Thyroid gland (tissue), 4 donors: Measurements from ENCODE around the gene CLMN.

Experiments
- POLR2A ChIP-seq, 2 donors: fragments of 450-650 bp; IDR thresholded peaks; one replicate each; pipeline ENCODE4 v1.6.1; 2017; ENCODE audit warnings: antibody characterized with exemption in 2 of 2, mild to moderate bottlenecking in 2 of 2, moderate library complexity in 1 of 2
- TF ChIP-seq, protein P1 (sequence below), 6 experiments: fragments of 200-600 bp in 3 of 6; fragments of 450-650 bp in 3 of 6; sonication (generic) in 3 of 6; IDR thresholded peaks; one replicate each; pipeline ENCODE4 v1.5.1; 2016 to 2019; ENCODE audit warnings: antibody characterized with exemption in 6 of 6, mild to moderate bottlenecking in 2 of 6, inconsistent platforms in 1 of 6, moderate library complexity in 1 of 6

DNA sequence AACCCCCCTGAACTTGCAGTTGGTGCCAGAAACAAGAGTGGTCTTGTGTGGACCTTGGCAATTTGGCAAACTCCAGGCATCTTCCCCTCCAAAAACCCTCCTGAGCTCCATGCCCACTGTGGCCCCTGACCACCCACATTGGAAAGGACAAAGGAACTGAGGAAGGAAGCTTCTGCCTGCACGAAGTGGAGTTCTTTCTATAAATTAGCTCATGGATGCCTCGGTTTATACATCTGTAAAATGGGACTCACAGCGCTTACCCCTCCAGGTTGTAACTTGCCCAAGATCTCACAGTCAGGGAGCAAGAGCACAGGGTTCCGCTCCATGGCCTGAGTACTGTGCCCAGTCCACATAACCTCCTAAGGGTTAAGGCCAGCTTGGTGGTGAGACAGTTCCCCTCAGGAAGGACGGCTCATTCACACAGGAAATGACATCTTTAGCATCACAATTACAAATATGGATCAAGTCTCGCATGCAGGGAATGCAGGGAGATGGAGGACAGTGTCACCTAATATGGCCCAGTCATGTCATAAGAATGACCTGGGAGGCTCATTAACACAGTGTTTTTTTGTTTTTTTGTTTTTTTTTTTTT lies 66.6 kb downstream of the CLMN start:
- TF ChIP-seq, protein P1, sequence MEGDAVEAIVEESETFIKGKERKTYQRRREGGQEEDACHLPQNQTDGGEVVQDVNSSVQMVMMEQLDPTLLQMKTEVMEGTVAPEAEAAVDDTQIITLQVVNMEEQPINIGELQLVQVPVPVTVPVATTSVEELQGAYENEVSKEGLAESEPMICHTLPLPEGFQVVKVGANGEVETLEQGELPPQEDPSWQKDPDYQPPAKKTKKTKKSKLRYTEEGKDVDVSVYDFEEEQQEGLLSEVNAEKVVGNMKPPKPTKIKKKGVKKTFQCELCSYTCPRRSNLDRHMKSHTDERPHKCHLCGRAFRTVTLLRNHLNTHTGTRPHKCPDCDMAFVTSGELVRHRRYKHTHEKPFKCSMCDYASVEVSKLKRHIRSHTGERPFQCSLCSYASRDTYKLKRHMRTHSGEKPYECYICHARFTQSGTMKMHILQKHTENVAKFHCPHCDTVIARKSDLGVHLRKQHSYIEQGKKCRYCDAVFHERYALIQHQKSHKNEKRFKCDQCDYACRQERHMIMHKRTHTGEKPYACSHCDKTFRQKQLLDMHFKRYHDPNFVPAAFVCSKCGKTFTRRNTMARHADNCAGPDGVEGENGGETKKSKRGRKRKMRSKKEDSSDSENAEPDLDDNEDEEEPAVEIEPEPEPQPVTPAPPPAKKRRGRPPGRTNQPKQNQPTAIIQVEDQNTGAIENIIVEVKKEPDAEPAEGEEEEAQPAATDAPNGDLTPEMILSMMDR (IDR thresholded peaks at IDR 0.05) = no peak
- no peak for TF ChIP-seq POLR2A (IDR thresholded peaks at IDR 0.05)
